Neural cell (in vitro differentiated cells): ENCODE results near the gene AIFM2. TPM values are rescaled to one million over a fixed set of nuclear protein-coding genes. Genes with fewer than 3 reads are reported as not detected.

ENCODE experiments used
- H2AFZ ChIP-seq: fragments of 200-600, 300-800 bp; sonication (generic), shearing (Covaris generic); 2 replicates; pipeline ENCODE4 v1.6.0; 2014; ENCODE audit warnings: low read depth, mild to moderate bottlenecking, antibody characterized with exemption, low read length, moderate library complexity
- H3F3A ChIP-seq: fragments of 200-600 bp; shearing (Covaris generic); 2 replicates; pipeline ENCODE4 v1.6.1; 2016; ENCODE audit warnings: mild to moderate bottlenecking, moderate library complexity, mixed read lengths, antibody characterized with exemption, low read length; ENCODE audit not compliant: insufficient read depth, poor library complexity, severe bottlenecking
- H3K27ac ChIP-seq: fragments of 200-600, 300-800 bp; sonication (generic), shearing (Covaris generic); 2 replicates; pipeline ENCODE4 v1.5.1; 2014; ENCODE audit warnings: mild to moderate bottlenecking, low read length, moderate library complexity
- H3K27me3 ChIP-seq: fragments of 300-800, 200-600 bp; sonication (generic), shearing (Covaris generic); 2 replicates; pipeline ENCODE4 v1.6.0; 2014; ENCODE audit warnings: mild to moderate bottlenecking, low read depth, low read length, moderate library complexity; ENCODE audit not compliant: insufficient read depth
- H3K36me3 ChIP-seq: fragments of 300-800, 200-600 bp; sonication (generic), shearing (Covaris generic); 2 replicates; pipeline ENCODE4 v1.5.1; 2014; ENCODE audit warnings: mild to moderate bottlenecking, antibody characterized with exemption, low read length, moderate library complexity; ENCODE audit not compliant: insufficient read depth
- H3K4me2 ChIP-seq: fragments of 300-800, 200-600 bp; sonication (generic), shearing (Covaris generic); 2 replicates; pipeline ENCODE4 v1.6.0; 2014; ENCODE audit warnings: mild to moderate bottlenecking, low read length
- H3K4me3 ChIP-seq: fragments of 300-800, 200-600 bp; sonication (generic), shearing (Covaris generic); 2 replicates; pipeline ENCODE4 v1.5.1; 2014; ENCODE audit warnings: mild to moderate bottlenecking, low read length, moderate library complexity
- H3K79me2 ChIP-seq: fragments of 200-600 bp; shearing (Covaris generic); replicated peaks from 2 replicates; pipeline ENCODE4 v1.6.0; 2014; ENCODE audit warnings: mild to moderate bottlenecking, low read length, moderate library complexity; ENCODE audit not compliant: insufficient read depth
- H3K9ac ChIP-seq: fragments of 300-800, 200-600 bp; sonication (generic), shearing (Covaris generic); 2 replicates; pipeline ENCODE4 v1.6.1; 2016; ENCODE audit warnings: mild to moderate bottlenecking, low read length, mixed read lengths
- H3K9me2 ChIP-seq: fragments of 200-600 bp; shearing (Covaris generic); 2 replicates; pipeline ENCODE4 v1.6.1; 2016; ENCODE audit warnings: mild to moderate bottlenecking, low read length, mixed read lengths; ENCODE audit not compliant: insufficient read depth
- H3K9me3 ChIP-seq: fragments of 200-600, 300-800 bp; sonication (generic), shearing (Covaris generic); 2 replicates; pipeline ENCODE4 v1.6.1; 2016; ENCODE audit warnings: mild to moderate bottlenecking, mixed run types, low read length, moderate library complexity, mixed read lengths
- H4K20me1 ChIP-seq: fragments of 200-600 bp; shearing (Covaris generic); 2 replicates; pipeline ENCODE4 v1.6.1; 2016; ENCODE audit warnings: mild to moderate bottlenecking, mixed run types; ENCODE audit not compliant: insufficient read depth
- EP300 ChIP-seq: fragments of 450-650 bp; conservative IDR thresholded peaks from 2 replicates; pipeline ENCODE4 v1.6.1; 2014; ENCODE audit warnings: antibody characterized with exemption, mild to moderate bottlenecking, moderate library complexity; ENCODE audit not compliant: poor library complexity, severe bottlenecking
- EZH2 ChIP-seq: fragments of 200-600, 300-800 bp; shearing (Covaris generic), sonication (generic); IDR thresholded peaks from 2 replicates; pipeline ENCODE4 v1.6.1; 2014; ENCODE audit warnings: antibody characterized with exemption, low read length, borderline replicate concordance, mild to moderate bottlenecking; ENCODE audit not compliant: insufficient read depth, poor library complexity, severe bottlenecking
- MXI1 ChIP-seq: fragments of 450-650 bp; conservative IDR thresholded peaks from 2 replicates; pipeline ENCODE4 v1.6.1; 2014; ENCODE audit warnings: antibody characterized with exemption, mild to moderate bottlenecking; ENCODE audit not compliant: poor library complexity, severe bottlenecking
- POLR2AphosphoS5 ChIP-seq: IDR thresholded peaks from 2 replicates; pipeline ENCODE4 v1.6.1; 2012
- RAD21 ChIP-seq: fragments of 450-650 bp; conservative IDR thresholded peaks from 2 replicates; pipeline ENCODE4 v1.6.1; 2014; ENCODE audit warnings: antibody characterized with exemption, mild to moderate bottlenecking, moderate library complexity
- SMC3 ChIP-seq: fragments of 450-650 bp; conservative IDR thresholded peaks from 2 replicates; pipeline ENCODE4 v1.6.1; 2014; ENCODE audit warnings: antibody characterized with exemption, mild to moderate bottlenecking, moderate library complexity; ENCODE audit not compliant: poor library complexity
- TAF1 ChIP-seq: IDR thresholded peaks from 2 replicates; pipeline ENCODE4 v1.6.1; 2012; ENCODE audit warnings: low read depth
- polyA plus RNA-seq: library from polyadenylated mRNA; depleted of rRNA; stranded (reverse); fragments of >200 nt; gene quantifications from 2 replicates; pipeline ENCODE4 v1.2.3, GENCODE V29; 2014
- TF ChIP-seq, protein P1 (sequence below): IDR thresholded peaks from 2 replicates; pipeline ENCODE4 v1.6.1; 2012; ENCODE audit warnings: borderline replicate concordance
- TF ChIP-seq, protein P2 (sequence below): fragments of 450-650 bp; IDR thresholded peaks from 2 replicates; pipeline ENCODE4 v1.5.1; 2014; ENCODE audit warnings: antibody characterized with exemption, mild to moderate bottlenecking, moderate library complexity; ENCODE audit not compliant: poor library complexity, severe bottlenecking

Gene AIFM2
- polyA plus RNA-seq, 1 donor from 2014 or later = 0.78 TPM

DNA sequence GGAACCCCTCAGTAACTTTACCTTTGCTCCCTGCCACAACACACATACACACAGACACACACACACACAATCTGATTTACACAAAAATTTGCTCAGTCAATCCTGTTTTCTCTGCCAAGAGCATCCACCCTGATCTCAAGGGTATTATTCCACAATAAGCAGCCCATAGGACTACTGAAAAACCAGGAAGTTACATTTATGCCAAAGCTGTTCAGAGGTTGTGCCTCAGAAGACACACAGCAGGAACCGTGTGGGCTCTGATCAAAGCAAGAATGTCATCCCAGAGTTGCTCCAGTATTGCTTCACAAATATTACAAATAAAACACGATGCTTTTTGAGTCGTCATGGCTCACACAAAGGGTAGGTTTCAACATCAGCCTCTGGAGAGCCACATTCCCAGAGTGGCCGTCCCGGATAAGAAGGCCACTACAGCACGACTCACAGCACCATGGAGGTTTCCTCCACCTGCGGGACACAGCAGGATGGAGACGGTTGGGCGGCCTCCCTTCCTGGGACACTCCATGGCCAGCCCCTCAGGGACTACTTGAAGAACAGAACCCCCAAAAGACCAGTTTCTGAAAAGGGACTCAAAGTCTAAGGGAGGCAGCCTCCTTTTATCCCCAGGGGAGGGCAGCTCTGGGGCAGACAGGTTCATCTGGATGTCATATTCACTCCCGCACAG lies 1.6 kb downstream of the AIFM2 start:
- TF ChIP-seq, protein P1, sequence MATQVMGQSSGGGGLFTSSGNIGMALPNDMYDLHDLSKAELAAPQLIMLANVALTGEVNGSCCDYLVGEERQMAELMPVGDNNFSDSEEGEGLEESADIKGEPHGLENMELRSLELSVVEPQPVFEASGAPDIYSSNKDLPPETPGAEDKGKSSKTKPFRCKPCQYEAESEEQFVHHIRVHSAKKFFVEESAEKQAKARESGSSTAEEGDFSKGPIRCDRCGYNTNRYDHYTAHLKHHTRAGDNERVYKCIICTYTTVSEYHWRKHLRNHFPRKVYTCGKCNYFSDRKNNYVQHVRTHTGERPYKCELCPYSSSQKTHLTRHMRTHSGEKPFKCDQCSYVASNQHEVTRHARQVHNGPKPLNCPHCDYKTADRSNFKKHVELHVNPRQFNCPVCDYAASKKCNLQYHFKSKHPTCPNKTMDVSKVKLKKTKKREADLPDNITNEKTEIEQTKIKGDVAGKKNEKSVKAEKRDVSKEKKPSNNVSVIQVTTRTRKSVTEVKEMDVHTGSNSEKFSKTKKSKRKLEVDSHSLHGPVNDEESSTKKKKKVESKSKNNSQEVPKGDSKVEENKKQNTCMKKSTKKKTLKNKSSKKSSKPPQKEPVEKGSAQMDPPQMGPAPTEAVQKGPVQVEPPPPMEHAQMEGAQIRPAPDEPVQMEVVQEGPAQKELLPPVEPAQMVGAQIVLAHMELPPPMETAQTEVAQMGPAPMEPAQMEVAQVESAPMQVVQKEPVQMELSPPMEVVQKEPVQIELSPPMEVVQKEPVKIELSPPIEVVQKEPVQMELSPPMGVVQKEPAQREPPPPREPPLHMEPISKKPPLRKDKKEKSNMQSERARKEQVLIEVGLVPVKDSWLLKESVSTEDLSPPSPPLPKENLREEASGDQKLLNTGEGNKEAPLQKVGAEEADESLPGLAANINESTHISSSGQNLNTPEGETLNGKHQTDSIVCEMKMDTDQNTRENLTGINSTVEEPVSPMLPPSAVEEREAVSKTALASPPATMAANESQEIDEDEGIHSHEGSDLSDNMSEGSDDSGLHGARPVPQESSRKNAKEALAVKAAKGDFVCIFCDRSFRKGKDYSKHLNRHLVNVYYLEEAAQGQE = no peak
- TF ChIP-seq EZH2 = no peak
- TF ChIP-seq RAD21 = no peak
- Histone ChIP-seq H3K27me3 (peaks cover 26% of the 10 kb centered on the region), H3K4me3 (no peak overlapping the region), H3K27ac (no peak overlapping the region), H3K9ac (no peak overlapping the region), H3K9me3 (no peaks in the 10 kb centered on the region), H3K36me3 (no peaks in the 10 kb centered on the region), H3K9me2 (no peaks in the 10 kb centered on the region), H3K4me2 (no peak overlapping the region), H2AFZ (no peak overlapping the region), H3K79me2 (no peaks in the 10 kb centered on the region), H3F3A (no peaks in the 10 kb centered on the region), H4K20me1 (no peaks in the 10 kb centered on the region)

DNA sequence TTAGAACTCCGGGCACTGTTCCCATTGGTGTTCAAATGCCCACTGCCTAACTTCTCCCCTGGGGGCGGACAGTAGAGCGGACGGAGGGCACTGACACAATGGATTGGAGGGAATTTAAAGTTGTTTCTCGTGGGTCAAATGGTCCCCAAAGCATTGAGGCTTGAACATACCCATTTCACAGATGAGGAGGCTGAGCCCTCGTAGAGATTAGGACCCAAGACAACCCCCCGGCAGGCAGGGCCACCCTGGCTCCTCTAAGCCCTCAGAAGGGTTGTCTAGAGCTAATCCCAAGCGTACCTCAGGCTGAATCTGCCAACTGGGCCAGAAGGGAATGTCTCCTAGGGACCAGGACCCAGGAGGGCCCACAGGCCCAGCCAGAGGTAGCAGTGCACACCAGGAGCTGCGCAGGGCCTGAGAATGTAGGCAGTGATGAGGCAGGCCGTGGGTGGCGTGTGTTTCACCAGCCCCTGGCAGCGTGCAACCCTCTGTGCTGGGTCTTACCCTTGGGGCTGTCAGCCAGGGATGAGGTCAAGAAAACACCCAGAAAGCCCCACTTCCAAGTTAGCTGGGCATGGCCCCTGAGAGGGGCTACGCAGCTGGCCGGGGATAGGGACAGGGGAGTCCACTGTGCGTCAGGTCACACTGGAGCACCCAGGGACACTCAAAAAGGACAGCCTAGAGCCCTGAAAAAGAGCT lies 5.8 kb downstream of the AIFM2 start:
- no peaks in the 10 kb centered on the region for H3F3A ChIP-seq
- H3K9ac ChIP-seq = no peak overlapping the region
- H3K27ac ChIP-seq = no peak overlapping the region
- no peaks in the 10 kb centered on the region for H3K36me3 ChIP-seq
- no peak for TF ChIP-seq SMC3
- no peaks in the 10 kb centered on the region for H4K20me1 ChIP-seq
- H2AFZ ChIP-seq = no peak overlapping the region
- peaks cover 10% of the 10 kb centered on the region for H3K27me3 ChIP-seq
- H3K4me3 ChIP-seq = no peak overlapping the region
- H3K9me3 ChIP-seq = no peaks in the 10 kb centered on the region
- no peak overlapping the region for H3K4me2 ChIP-seq
- H3K9me2 ChIP-seq = no peaks in the 10 kb centered on the region
- no peaks in the 10 kb centered on the region for H3K79me2 ChIP-seq

DNA sequence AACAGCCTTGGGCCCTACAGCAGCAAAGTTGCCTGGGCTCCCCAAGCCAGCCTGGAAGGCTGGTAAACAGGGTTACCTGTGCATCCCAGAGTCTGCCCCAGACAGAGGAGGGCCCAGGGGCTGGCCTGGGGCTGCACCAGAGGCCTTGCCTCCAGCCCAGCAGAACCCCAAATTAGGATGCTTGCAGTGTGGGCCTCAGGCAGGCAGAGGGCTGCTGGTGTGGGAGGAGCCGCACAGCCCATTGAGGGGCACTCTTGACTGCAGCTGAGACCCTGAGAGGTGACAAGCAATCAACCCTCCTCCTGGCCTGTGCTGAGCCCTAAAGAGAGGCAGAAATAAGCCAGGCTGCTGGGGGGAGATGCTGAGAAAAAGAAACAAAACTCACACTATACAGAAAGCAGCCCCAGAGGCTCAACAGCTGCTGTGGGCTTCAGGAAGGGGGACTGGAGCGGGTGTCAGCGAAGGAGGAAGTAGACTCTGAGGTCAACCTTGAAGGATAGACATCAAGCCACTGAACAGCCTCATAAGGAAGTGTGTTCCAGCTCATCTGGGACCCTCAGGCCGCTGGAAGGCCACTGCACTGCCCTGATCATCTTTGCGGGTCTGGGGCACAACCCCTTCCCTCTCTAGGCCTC lies 6.6 kb downstream of the AIFM2 start:
- H3K9me2 ChIP-seq = no peaks in the 10 kb centered on the region
- no peak overlapping the region for H3K4me3 ChIP-seq
- peaks cover 2% of the 10 kb centered on the region for H3K27me3 ChIP-seq
- TF ChIP-seq EP300 = no peak
- TF ChIP-seq, protein P1 = no peak
- no peak for TF ChIP-seq MXI1
- TF ChIP-seq, protein P2, sequence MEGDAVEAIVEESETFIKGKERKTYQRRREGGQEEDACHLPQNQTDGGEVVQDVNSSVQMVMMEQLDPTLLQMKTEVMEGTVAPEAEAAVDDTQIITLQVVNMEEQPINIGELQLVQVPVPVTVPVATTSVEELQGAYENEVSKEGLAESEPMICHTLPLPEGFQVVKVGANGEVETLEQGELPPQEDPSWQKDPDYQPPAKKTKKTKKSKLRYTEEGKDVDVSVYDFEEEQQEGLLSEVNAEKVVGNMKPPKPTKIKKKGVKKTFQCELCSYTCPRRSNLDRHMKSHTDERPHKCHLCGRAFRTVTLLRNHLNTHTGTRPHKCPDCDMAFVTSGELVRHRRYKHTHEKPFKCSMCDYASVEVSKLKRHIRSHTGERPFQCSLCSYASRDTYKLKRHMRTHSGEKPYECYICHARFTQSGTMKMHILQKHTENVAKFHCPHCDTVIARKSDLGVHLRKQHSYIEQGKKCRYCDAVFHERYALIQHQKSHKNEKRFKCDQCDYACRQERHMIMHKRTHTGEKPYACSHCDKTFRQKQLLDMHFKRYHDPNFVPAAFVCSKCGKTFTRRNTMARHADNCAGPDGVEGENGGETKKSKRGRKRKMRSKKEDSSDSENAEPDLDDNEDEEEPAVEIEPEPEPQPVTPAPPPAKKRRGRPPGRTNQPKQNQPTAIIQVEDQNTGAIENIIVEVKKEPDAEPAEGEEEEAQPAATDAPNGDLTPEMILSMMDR = no peak
- no peak for TF ChIP-seq TAF1
- TF ChIP-seq POLR2AphosphoS5 = no peak
- TF ChIP-seq SMC3 = no peak
- no peak for TF ChIP-seq RAD21
- no peaks in the 10 kb centered on the region for H3K36me3 ChIP-seq
- H3K4me2 ChIP-seq = no peak overlapping the region
- no peaks in the 10 kb centered on the region for H3K9me3 ChIP-seq
- H3K27ac ChIP-seq = no peak overlapping the region
- no peak overlapping the region for H2AFZ ChIP-seq
- no peaks in the 10 kb centered on the region for H3F3A ChIP-seq
- H4K20me1 ChIP-seq = no peaks in the 10 kb centered on the region
- H3K9ac ChIP-seq = no peak overlapping the region
- H3K79me2 ChIP-seq = no peaks in the 10 kb centered on the region
